Stimulated activated CD4-positive, alpha-beta T cell treated with anti-CD3 and anti-CD28 coated beads, Interleukin-2, amount 100 ng/mL, for 4 hours (primary cell): ENCODE results near the gene AP1S1.
A peak's percentile ranks its signal among the peaks of the same experiment; 100 is the strongest.

Source experiments
- DNase-seq: peaks from one replicate; pipeline ENCODE4 v3.0.0-alpha.2; 2020; ENCODE audit warnings: low read depth

The AP1S1 gene

DNA sequence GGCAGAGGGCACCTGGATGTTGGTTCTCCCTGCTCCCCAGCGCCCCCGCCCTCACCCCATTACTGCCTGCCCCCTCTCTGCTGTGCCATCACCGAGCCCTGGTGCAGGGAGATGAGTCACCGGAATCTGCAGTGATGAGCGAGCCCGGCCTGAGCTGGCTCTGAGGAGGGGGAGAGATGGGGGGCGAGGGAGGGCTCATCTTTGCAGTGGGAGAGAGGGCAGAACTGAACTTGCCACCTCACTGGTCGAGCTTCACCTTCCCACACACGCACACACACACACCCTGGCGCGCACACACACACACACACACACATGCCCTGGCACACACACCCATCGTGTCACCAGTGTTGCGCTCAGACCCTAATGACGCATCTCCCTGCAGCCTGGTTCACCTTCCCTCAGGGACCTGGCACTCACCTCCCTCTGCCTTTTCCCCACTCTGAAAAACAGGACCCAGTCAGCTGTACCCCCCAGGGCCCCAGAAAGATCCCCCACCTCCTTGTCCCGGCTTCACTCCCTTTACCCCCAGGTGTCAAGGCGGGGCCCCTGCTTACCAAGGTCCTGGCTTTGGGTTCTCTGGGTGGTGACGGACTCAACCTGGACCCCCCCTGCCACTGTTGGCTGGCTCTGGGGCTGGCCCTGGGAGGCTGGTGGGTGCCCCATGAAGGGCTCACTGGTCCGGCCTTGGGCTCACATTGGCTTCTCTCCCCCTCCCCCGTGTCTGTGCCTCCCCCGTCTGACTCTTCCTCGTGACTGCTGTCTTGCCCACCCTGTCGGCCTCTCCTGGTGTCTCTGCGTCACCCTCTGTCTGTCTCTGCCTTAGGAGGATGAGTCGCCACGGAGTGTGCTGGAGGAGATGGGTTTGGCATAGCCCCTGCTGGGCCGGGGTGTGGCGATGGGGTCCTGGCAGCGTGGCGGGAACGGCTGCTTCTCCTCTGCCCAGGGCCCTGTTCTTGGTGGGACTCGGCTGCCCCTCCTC, 5.7 kb downstream of the AP1S1 start:
- DNase-seq: no peak

- DNase-seq: no peak
Measured at GRCh38 chr7:101160910-101161309, 6.6 kb downstream of the AP1S1 start.

DNA sequence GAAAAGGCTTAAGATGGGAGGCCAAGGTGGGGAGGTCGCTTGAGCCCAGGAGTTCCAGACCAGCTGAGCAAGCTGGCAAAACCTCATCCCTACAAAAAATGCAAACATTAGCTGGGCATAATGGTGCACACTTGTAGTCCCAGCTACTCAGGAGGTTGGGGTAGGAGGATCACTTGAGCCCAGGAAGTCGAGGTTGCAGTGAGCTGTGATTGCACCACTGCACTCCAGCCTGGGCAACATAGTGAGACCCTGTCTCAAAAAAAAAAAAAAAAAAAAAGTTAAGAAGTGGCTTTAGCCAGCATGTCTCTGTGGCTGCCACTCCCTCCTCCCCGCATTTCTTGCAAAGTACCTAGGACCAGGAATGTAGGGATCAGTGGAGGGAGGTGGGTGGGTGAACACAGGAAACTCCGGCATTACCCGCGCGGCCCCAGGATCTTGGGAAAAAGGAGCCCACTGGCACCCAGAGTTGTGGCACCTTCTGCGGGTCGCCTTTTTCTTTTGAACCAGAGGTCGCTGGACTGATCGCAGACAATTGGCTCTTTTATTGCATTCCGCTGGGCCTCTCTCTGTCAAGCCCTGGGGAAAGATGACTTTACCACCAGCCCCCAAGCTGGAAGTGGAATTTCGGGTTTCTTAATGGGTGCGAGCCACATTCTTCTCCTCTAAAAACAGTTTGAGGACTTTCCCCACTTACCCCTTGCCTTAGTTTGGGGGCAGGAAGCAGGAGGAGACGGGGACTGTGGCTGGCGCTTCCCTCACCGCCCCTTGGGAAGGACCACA, 7.6 kb downstream of the AP1S1 start:
- DNase-seq: no peak

DNA sequence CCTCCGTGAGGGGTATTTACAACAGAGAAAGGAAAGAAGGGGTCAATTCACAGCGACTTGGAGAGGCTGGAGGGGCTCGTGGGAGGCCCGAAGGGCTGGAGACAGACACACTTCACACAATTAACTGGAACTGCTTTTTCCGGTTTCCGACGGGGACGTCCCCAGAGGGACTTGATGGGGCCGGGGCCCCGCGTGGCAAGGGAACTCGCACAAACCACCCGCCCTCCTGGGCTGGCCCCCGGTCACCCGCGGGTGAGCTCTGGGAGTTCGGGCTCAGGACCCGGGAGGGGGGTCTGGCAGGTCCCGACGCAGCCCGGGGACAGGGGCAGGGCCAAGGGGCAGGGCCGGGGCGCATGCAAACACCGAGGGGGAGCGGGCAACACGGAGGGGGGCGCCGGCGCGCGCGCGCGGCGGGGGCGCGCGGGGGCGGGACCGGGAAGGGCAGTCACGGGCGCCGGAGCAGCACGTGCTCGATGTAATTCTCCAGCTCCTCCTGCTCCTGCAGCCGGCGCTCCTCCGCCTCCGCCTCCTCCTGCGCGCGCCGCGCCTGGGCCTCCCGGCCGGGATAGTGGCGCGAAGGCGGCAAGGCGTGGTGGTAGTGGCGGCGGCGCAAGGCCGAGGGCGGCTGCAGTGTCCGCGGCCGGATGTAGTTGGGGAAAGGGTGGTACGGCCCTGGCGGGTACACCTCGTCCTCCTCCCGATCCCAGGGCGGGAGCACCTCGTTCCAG, 8.4 kb downstream of the AP1S1 start:
- no peak for DNase-seq

- DNase-seq: peak; percentile 48
Measured at GRCh38 chr7:101163279-101164070, 9.2 kb downstream of the AP1S1 start.

DNA sequence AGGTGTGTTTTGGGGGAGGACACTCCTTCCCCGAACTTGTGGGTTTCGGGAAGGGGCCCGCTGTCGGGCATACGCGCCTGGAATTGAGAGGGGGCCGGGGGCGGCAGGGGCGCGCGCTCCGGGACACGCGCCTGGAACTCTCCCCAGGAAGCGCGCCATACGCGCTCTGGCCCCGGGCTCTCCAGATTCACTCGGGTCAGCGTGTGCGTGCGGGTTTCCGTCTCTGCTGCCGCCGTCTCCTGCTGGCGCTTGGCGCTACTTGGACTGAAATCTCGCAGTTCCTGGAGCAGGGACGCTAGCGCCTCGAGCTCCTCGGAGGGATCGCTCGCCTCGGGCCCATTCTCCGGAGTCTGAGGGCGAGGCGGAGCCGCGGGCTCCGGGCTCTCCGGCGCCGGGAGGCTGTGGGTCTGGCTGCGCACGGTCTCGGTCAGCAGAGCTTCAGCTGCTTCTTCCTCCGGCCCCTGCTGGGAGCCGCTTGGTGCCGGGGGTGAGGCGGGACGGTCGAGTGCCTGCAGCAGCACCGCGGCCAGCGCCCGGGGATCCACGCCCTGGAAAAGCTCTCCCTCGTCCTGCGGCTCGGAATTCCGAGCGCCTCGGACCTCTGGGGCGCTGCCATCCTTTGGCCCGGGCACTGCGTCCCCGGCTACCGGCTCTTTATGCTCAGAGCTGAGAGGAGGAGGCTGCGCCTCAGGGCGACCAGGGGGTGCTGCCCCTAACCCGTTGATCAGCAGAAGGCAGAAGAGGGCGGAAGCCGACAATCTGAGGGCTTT, 10.0 kb downstream of the AP1S1 start:
- DNase-seq: no peak

GRCh38 chr7:101165075-101165957, 11.0 kb downstream of the AP1S1 start, which contains the start of gene VGF:
Gene VGF (minus strand): TSS chr7:101165569. CDS start chr7:101164843, 726 bp downstream.
- DNase-seq: peak; percentile 87

DNA sequence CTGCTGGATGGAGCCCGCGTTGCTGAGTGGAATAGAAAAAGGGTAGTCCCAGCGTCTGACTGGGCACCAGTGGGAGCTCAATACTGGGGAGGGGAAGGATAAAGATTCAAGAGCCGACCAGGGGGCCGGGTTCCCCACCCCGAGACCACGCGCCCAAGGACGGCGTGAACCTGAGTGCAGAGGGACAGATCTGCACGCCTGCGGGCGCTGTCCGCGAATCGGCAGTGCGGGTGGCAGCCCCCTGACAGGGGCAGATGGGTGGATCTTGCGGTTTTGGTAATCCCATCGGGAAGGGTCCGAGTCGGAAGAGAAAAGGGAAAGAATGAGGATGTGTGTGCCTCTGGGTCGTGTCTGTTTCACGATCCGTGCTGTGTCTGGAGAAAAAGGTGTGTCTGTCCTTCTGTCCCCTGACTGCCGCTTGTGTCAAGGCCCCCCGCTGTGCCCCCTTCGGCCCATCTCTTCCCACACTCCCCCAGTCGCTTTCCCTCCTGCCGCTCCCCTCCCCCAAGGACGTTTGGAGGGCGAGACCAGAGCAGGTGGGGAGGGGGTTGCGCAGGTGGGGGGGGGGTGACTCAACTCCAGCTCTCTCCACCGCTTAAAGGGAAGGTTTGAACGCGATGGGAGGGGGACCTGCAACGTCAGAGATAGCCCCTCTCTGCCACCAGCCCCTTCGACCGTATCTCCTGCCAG, 11.8 kb downstream of the AP1S1 start:
- no peak for DNase-seq

DNA sequence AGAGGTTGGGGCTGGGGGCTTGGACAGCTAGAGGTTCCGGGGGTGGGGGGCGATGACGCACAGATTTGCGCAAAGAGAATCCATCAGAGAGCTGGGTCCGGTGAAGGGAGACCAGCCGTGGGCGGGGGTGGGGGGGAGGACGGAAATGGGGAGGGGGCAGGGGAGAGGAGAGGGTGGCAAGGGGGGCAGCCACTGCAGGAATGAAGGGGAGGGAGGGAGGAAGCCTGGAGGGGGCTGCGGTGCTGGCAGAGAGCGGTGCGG, 12.3 kb downstream of the AP1S1 start:
- no peak for DNase-seq

DNA sequence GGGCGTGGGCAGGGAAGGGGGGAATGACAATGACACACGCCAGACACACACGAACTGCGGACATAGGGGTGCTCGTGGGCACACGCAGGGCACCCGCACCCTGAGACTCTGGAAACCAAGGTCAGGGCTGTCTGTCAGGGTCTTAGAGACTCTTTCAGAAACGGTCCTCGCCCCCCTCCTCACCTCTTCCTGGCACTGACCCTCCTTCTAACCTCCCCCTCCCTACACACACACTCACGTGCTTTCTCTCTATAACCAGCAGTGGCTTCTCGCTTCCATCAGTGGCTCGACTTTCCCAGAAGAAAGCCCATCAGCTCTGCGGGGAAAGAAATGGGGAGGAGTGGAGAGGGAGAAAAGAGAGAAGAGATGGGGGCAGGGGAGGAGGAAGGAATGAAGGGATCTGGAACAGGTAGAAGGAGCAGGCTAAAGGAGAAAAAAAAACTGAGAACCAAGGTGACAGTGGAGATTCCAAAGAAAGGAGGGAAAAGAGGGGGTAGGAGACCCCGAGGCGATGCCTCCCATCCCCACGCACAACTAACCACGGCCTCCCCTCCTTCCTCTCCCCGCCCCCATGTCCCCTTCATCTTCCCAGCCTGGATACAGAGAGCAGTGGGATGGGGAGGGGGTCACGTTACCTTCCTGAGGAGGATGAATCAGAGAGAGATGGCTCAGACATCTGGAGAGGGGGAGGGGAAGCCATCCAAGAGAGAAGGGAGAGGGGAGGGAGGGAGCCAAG, 12.8 kb downstream of the AP1S1 start:
- no peak for DNase-seq

DNA sequence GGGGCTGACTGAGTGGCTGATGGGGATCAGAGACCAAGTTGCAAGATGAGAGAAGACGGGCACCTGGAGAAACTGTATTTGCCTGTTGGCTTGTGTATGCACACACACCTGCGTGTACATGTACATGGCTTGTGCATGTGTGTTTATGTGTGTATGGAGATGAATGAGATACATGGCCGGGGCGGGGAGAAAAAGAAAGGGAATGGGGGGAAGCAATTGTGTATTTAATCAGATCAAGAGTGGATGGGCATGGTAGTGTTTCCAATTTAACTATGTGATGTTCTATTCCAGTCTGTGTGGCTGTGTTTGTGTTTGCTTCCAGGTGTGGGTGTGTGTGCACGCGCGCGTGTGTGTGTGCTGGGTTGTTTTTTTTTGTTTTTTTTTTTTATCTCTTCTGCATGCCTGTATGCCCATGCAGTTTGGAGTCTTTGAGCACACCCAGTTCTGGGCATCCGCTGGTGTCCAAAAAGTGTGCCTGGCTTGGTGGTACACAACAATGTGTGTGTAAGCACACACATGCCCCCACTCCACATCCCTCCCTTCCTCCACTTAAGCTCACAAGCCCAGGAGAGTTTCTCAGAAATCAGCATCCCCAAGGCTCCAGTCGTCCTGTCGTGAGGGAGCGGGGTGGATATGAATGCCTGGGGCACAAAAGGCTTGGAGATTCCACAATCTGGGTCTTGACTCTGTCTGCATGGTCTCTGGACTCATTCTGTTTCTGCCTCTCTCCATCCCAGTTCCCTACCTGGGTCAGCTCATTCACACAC, 13.6 kb downstream of the AP1S1 start:
- DNase-seq: no peak

GRCh38 chr7:101168412-101169049, 14.3 kb downstream of the AP1S1 start:
- no peak for DNase-seq

- no peak for DNase-seq
Measured at GRCh38 chr7:101169110-101169837, 15.0 kb downstream of the AP1S1 start.

DNA sequence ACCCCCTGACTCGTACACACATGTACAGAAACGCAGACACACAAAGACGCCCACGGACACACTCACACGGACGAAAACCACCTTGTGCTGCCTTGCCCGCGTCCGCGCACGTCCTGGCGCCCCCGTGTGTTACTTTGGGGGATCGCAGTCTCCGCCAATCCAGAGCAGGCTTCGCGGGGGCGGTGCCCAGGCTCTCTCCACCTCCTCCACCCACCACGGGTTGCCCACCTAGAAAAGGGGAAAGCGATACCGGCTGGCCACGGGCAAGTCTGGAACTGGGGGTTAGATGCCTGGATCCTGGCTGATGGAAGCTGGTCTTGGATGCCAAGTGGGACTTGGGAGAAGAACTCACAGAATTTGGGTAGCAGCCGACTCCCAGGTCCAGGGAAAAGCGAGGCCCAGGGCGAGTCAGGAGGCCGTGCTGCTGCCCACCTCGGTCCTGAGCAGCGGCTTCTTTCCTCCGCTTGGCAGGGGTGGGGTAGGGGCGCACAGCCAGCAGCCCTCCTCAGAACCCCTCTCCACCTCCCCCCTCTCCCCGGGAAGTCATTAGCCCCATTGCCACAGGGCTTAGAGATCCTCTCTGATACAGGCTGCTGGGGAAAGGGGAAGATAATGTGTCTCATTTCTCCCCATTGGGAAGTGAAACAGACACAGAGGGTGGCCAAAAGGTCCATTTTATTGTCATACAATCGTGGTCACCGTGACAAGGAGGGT, 15.7 kb downstream of the AP1S1 start:
- peak; percentile 77 for DNase-seq

DNA sequence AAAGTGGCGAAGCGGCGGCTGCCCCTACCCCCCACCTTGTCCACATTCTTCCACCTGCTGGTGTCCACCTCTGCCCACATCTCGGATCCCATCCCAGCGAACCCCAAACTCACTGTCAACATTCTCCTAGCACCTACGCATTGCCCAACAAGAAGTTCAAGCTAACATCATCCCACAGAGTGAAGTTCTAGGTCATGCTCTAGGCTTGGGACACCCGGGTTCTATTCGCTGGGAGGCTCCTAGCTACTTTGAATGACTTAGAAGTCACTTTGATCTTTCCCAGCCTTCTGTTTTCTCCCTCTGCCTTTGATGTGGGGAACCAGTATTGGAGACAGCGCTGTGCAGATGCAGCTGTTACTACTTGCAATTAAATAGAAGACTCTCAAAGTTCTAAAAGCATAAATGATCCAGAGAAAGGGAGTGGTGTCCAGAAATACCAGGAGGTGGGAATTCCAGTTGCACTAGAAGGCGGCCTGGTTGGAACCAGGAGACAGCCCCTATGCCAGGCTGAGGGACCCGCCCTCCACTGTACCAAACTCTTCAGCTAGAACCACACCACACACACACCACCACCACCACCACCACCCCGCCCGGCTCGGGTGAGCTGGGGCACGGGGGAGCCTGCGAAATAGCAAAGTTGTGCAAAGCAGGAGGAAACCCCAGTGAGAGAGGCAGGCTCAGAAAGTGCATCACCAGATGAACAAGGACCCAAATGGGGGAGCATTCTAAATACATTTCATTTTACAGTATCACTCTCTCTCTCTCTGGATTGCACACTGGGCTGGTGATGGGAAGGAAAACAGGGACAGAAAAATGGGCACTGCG, 16.6 kb downstream of the AP1S1 start:
- DNase-seq: no peak
